HL-60 (cell line): ENCODE measurements around the gene FLT4.

ENCODE experiments used
- GABPA ChIP-seq: IDR thresholded peaks from 2 replicates; pipeline ENCODE4 v1.6.1; 2012; ENCODE audit warnings: low read depth
- POLR2AphosphoS5 ChIP-seq: IDR thresholded peaks from 2 replicates; pipeline ENCODE4 v1.6.1; 2012; ENCODE audit warnings: low read depth
- REST ChIP-seq: IDR thresholded peaks from 2 replicates; pipeline ENCODE4 v1.6.1; 2012; ENCODE audit warnings: low read depth; ENCODE audit not compliant: insufficient replicate concordance
- SPI1 ChIP-seq: IDR thresholded peaks from 2 replicates; pipeline ENCODE4 v1.6.1; 2012; ENCODE audit warnings: low read depth, mild to moderate bottlenecking, borderline replicate concordance
- TF ChIP-seq, protein P1 (sequence below): IDR thresholded peaks from one replicate; pipeline ENCODE4 v1.5.1; 2011; ENCODE audit warnings: low read length, control low read depth, inconsistent platforms; ENCODE audit not compliant: insufficient read depth

DNA sequence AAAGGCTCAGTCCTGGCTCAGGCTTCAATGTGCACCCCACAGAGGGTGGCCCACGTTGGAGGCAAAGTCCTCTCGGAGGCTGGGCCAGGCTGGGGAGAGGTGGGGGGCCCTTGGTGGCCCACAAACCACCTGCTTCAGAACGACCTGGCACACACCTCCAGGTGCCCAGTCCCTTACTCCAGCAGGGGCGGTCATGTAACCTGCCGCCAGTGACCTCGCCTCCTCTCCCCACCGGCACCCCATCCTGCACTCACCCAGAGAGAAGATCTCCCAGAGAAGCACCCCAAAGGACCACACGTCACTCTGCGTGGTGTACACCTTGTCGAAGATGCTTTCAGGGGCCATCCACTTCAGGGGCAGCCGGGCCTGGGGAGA is 35.6 kb downstream of the FLT4 start:
- TF ChIP-seq, protein P1, sequence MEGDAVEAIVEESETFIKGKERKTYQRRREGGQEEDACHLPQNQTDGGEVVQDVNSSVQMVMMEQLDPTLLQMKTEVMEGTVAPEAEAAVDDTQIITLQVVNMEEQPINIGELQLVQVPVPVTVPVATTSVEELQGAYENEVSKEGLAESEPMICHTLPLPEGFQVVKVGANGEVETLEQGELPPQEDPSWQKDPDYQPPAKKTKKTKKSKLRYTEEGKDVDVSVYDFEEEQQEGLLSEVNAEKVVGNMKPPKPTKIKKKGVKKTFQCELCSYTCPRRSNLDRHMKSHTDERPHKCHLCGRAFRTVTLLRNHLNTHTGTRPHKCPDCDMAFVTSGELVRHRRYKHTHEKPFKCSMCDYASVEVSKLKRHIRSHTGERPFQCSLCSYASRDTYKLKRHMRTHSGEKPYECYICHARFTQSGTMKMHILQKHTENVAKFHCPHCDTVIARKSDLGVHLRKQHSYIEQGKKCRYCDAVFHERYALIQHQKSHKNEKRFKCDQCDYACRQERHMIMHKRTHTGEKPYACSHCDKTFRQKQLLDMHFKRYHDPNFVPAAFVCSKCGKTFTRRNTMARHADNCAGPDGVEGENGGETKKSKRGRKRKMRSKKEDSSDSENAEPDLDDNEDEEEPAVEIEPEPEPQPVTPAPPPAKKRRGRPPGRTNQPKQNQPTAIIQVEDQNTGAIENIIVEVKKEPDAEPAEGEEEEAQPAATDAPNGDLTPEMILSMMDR: no peak
- TF ChIP-seq REST (no peak), POLR2AphosphoS5 (no peak), SPI1 (no peak), GABPA (no peak)
